Activated T-cell treated with anti-CD3 and anti-CD28 coated beads, Interleukin-2, amount 50 U/mL, for 4 hours (primary cell): ENCODE measurements around the gene AP2A2. TPM values are rescaled to one million over a fixed set of nuclear protein-coding genes. Genes with fewer than 3 reads are reported as not detected.
A peak's percentile ranks its signal among the peaks of the same experiment; 100 is the strongest.

Experiments used
- ATAC-seq, 2 donors: fragments of 200-7000 bp; cut with Tn5 transposase; one replicate each; pipeline ENCODE4 v1.10.0; 2021
- DNase-seq: peaks from one replicate; pipeline ENCODE4 v3.0.0-alpha.2; 2020
- H3K27me3 Mint-ChIP-seq: one replicate; pipeline ENCODE4 v1.8.0; 2021; ENCODE audit warnings: low read depth, mixed read lengths
- H3K36me3 Mint-ChIP-seq: one replicate; pipeline ENCODE4 v1.8.0; 2022; ENCODE audit warnings: mixed read lengths; ENCODE audit not compliant: insufficient read depth
- H3K4me1 Mint-ChIP-seq: one replicate; pipeline ENCODE4 v1.8.0; 2021; ENCODE audit warnings: low read depth, mixed read lengths
- H3K4me3 Mint-ChIP-seq: one replicate; pipeline ENCODE4 v1.8.0; 2021; ENCODE audit warnings: mild to moderate bottlenecking, moderate library complexity, mixed read lengths
- H3K9me3 Mint-ChIP-seq: one replicate; pipeline ENCODE4 v1.8.0; 2021; ENCODE audit warnings: mixed read lengths
- total RNA-seq, 3 donors: library from RNA; stranded (reverse); gene quantifications; one replicate each; pipeline ENCODE4 v1.2.1, GENCODE V29; 2021

AP2A2 gene
- 10 to 100 TPM; 30.4 to 41.7 (median 38.0) TPM for total RNA-seq

DNA sequence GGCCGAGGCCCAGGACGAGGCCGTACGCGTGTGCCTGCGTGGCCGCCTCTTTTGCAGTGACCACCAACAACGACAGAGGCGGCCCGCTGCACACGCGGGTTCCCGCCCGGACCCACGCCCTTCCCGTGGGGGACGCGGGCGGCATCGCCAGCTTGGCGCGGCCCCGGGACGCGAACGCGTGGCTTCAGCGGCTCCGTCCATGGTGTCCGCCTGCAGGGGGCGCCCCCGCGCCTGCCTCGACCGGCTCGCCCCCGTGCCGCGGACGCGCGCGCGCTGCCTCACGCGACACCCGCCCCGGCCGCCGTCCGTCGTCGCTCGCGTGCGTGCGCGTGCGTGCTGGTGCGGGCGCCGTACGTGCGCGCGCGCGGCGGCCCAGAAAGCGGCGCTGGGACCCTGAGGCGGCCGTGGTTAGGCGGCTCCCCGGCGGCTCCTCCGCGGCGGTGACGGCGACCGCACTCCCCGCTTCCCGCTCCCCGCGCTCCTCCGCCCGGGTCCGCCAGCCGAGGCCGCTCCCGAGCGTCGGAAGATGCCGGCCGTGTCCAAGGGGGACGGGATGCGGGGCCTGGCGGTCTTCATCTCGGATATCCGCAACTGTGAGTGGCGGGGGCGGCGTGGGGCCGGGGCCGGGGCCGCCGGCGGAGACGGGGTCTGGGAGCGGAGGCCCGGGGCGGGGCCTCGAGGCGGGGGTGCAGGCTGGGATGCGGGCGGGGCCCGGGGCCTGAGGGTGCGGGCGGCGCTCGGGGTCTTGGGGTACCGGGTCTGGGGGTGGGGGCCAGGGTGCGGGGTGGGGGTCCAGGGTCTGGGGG, at the start of gene AP2A2:
Gene AP2A2, plus strand, starts transcription at position 375 of the 806 bp plus-strand sequence. Its CDS starts 152 bp downstream, at position 527.
- ATAC-seq = peak; percentile 80 to 85

DNA sequence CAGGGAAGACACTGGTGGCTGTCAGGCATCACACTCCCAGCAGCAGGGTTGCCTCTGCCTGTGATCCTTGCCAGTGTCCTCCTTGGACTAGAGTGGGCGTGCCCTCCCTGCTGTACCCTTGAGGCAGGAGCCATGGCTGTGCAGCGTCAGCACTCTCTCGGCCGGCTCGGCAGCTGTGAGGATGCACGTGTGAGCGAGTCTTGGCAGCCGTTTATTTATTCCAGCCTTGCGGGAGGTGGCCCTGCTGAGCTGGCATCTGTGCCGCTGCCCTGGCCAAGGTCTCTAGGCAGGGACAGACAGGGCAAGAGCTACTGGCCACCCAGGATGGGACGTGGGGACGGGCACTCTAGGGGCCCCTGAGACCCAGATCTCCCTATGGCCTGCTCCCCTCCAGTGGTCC, 49.1 kb upstream of the AP2A2 start:
- peaks cover 30% of the 10 kb centered on the region for H3K36me3 Mint-ChIP-seq
- no peaks in the 10 kb centered on the region for H3K9me3 Mint-ChIP-seq
- DNase-seq (no peak), ATAC-seq (no peak)
- no peaks in the 10 kb centered on the region for H3K27me3 Mint-ChIP-seq
- H3K4me1 Mint-ChIP-seq = no peaks in the 10 kb centered on the region
- no peak overlapping the region for H3K4me3 Mint-ChIP-seq

More for the DNA sequence above, at the start of gene AP2A2:
- Mint-ChIP-seq H3K36me3 (no peaks in the 10 kb centered on the region), H3K27me3 (no peaks in the 10 kb centered on the region), H3K4me3 (peak within 1 kb of the TSS; percentile 84), H3K9me3 (no peaks in the 10 kb centered on the region), H3K4me1 (peaks cover 32% of the 10 kb centered on the region)
- DNase-seq = peak; percentile 91

DNA sequence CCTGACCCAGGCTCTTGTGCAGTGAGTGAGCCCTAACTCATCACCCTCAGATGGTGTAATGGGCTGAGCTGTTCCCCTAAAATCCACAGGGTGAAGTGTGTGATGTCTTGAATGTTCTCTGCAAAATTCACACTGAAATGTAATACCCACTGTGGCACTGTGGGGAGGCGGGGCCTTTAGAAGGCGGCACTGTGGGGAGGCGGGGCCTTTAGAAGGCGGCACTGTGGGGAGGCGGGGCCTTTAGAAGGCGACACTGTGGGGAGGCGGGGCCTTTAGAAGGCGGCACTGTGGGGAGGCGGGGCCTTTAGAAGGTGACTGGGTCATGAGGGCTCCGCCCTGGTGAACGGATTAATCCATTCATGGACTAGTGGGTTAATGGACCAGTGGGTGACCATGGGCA, 48.1 kb upstream of the AP2A2 start:
- H3K4me1 Mint-ChIP-seq = no peaks in the 10 kb centered on the region
- no peak overlapping the region for H3K4me3 Mint-ChIP-seq
- no peaks in the 10 kb centered on the region for H3K9me3 Mint-ChIP-seq
- peaks cover 33% of the 10 kb centered on the region for H3K36me3 Mint-ChIP-seq
- DNase-seq (no peak), ATAC-seq (peak; percentile 66 to 74)
- H3K27me3 Mint-ChIP-seq = no peaks in the 10 kb centered on the region

DNA sequence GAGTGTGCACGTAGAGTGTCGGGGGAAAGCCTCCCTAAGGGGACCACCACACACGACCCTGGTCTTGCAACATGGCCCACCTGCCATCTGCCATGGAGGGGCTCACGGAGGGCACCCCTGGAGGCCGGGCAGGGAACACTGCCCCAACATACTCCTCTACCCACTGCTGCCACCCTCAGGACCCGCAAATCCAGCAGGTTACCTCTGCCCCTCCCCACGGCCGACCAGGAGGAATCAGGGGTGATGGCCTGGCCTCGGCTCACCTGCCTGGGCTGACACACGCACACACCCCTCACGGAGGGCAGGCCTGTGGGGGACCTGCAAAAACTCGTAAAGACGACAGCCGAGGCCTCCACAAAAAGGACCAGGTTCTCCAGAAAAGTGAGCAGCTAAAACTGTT, 45.2 kb upstream of the AP2A2 start:
- Mint-ChIP-seq H3K4me1 (no peaks in the 10 kb centered on the region), H3K4me3 (no peak overlapping the region), H3K9me3 (no peaks in the 10 kb centered on the region), H3K36me3 (peaks cover 23% of the 10 kb centered on the region), H3K27me3 (no peaks in the 10 kb centered on the region)
- ATAC-seq (no peak), DNase-seq (no peak)

DNA sequence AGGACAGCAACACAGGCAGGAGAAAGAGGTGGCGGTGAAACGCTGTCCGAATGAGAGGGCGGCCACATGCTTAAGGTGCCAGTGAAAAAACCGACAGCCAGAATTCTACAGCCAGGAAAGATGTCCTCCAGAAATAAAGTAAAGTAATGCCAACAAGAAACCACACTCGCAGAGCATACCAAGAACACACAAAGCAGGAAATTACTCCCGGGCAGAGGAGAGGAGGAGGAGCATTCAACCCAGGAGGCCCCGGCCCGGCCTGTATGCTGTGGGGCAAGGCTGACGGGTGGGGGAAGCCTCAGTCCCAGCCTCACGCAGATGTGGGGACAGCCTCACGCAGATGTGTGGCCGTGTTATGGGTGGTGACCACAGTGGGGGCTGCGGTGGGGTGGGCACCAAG, 43.1 kb upstream of the AP2A2 start:
- Mint-ChIP-seq H3K4me1 (no peaks in the 10 kb centered on the region), H3K36me3 (peaks cover 25% of the 10 kb centered on the region), H3K27me3 (no peaks in the 10 kb centered on the region), H3K9me3 (no peaks in the 10 kb centered on the region), H3K4me3 (no peak overlapping the region)
- DNase-seq = no peak
- ATAC-seq = no peak

DNA sequence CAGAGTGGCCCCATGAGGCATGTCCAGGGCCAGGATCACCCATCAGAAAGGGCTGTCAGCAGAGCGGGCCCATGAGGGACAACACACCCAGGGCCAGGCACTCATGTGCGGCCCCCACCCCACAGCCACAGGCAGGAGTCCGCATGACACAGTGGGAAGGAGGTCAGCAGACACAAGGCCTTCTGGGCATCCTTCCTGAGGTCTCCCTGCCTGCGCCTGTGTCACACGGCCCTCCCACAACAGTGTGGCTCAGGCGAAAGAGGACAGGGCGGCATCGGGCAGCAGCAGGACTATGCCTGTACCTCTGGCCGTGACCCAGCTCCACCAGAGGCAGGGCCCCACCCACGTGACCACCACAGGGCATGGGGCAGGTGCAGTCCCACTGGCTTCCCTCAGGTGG, 42.1 kb upstream of the AP2A2 start:
- DNase-seq = no peak
- no peak for ATAC-seq
- peaks cover 23% of the 10 kb centered on the region for H3K36me3 Mint-ChIP-seq
- H3K4me1 Mint-ChIP-seq = no peaks in the 10 kb centered on the region
- no peaks in the 10 kb centered on the region for H3K27me3 Mint-ChIP-seq
- no peak overlapping the region for H3K4me3 Mint-ChIP-seq
- H3K9me3 Mint-ChIP-seq = no peaks in the 10 kb centered on the region

DNA sequence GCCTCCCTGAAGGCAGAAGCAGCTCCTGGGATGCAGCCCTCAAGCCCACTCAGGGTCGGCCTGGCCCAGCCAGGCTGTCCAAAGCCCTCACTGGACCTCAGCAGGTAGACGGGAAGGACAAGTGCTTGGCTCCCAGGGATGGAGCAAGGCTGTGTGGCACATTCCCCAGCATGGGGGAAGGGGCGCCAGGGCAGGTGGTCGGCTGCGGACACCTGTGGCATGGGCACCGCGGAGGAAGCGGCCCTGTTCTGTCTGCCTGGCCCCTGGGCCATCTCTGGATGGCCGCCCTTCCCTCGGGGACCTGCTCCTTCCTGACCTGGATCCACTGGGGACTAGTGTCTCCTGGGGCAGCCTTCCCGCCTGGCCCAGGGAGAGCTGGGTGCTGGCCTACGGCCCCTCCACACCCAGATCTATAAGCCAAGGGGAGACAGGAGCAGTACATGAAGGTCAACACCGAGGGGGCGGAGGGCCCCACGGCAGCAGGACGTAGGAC, 41.0 kb upstream of the AP2A2 start:
- no peaks in the 10 kb centered on the region for H3K27me3 Mint-ChIP-seq
- no peak overlapping the region for H3K4me3 Mint-ChIP-seq
- peaks cover 18% of the 10 kb centered on the region for H3K36me3 Mint-ChIP-seq
- no peaks in the 10 kb centered on the region for H3K9me3 Mint-ChIP-seq
- no peak for DNase-seq
- ATAC-seq = no peak
- H3K4me1 Mint-ChIP-seq = no peaks in the 10 kb centered on the region

DNA sequence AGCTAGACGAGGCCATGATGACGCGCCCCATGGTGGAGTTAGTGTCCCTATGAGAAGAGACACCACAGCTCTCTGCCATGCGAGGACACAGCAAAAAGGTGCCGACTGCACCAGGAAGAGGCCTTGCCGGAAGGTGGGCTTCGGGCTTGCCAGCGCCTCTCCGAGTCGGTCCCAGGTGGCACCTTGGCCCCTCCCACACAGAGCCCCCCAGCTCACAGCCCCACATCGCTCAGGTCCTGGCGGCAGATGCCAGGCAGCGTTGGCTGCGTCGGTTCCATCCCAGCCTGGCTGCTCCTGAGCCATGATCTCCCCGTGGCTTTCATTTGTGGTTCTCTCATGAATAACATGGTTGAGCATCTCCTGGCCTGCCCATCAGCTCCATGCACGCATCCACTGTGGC, 39.1 kb upstream of the AP2A2 start:
- Mint-ChIP-seq H3K4me1 (no peaks in the 10 kb centered on the region), H3K27me3 (no peaks in the 10 kb centered on the region), H3K36me3 (peaks cover 11% of the 10 kb centered on the region), H3K4me3 (no peak overlapping the region), H3K9me3 (no peaks in the 10 kb centered on the region)
- ATAC-seq (no peak), DNase-seq (no peak)

DNA sequence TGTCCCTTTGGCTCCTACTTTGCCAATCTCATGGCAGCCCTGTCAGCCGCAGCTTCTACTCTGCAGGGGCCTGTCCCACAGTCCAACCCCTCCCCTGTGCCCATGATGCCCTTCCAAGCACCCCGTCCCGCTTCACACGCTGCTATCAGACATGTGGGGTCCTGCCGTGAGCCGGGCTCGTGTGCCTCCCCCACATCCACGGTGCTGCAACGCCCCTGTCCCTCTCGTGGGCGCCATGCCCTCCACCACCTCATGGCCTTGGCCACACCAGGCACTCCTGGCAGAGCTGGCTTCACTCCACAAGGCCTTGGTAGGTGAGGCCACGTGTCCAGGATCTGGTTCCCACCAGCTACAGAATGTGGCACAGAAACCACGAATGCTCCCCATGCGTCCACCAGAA, 38.1 kb upstream of the AP2A2 start:
- no peaks in the 10 kb centered on the region for H3K9me3 Mint-ChIP-seq
- no peak for DNase-seq
- H3K36me3 Mint-ChIP-seq = peaks cover 9% of the 10 kb centered on the region
- no peaks in the 10 kb centered on the region for H3K4me1 Mint-ChIP-seq
- no peak overlapping the region for H3K4me3 Mint-ChIP-seq
- no peak for ATAC-seq
- no peaks in the 10 kb centered on the region for H3K27me3 Mint-ChIP-seq

DNA sequence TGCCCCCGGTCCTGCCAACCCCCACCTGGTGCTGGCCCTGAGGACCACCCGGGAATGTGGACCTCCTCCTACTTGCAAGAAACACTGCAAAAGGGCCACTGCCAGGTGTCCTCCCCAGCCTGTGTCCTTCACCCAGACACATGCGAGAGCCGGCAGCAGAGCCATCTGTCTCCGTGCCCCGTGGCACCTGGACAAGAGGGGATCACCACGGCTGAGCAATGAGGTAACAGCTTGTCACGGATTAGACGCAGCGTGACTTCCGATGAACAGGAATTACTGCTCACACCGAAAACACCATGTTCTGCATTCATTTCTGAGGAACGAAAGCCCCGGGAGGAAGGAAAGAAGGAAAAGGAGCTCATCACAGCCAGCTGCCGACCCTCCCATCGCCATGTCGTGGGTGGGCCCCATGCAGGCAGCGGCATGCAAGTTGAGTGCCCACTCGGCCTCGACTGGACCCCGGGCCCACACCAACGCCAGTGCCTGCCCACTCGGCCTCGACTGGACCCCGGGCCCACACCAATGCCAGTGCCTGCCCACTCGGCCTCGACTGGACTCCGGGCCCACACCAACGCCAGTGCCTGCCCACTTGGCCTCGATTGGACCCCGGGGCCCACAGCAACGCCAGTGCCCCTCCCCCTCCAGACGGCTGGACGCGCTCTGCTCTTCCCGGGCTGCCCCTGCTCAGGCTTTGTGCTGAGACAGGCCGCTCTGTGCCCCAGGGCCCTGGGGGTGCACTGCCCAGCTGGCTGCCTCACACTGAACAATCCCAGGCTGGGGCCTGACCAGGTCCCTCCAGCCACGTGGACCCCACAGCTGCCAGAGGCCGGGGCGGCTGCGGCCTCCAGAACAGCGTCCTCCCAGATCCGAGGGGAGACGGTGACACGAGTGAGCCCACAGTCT, 37.1 kb upstream of the AP2A2 start:
- Mint-ChIP-seq H3K4me1 (no peaks in the 10 kb centered on the region), H3K27me3 (no peaks in the 10 kb centered on the region), H3K9me3 (no peaks in the 10 kb centered on the region), H3K4me3 (no peak overlapping the region), H3K36me3 (peaks cover 9% of the 10 kb centered on the region)
- DNase-seq (no peak), ATAC-seq (no peak)

DNA sequence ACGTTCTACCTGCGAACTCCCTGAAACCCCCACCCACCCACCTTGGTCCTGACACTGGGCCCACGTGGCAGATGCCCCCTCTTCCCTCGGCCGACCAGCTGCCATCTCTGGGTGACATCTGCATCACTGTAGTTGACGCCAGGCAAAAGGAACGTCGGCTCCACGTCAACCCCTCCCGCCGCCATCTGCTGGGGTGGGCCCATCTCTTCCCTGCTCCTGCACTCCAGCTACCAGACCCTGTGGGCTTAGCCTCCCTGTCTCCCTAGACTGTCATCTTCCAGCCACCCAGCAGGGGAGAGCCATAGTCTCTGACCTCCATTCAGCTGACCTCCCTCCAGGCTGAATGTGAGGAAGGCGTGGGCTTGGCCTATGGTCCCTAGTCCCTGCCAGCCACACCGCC, 36.4 kb upstream of the AP2A2 start:
- Mint-ChIP-seq H3K9me3 (no peaks in the 10 kb centered on the region), H3K4me3 (no peak overlapping the region), H3K36me3 (peaks cover 9% of the 10 kb centered on the region), H3K27me3 (no peaks in the 10 kb centered on the region), H3K4me1 (no peaks in the 10 kb centered on the region)
- ATAC-seq = no peak
- no peak for DNase-seq

DNA sequence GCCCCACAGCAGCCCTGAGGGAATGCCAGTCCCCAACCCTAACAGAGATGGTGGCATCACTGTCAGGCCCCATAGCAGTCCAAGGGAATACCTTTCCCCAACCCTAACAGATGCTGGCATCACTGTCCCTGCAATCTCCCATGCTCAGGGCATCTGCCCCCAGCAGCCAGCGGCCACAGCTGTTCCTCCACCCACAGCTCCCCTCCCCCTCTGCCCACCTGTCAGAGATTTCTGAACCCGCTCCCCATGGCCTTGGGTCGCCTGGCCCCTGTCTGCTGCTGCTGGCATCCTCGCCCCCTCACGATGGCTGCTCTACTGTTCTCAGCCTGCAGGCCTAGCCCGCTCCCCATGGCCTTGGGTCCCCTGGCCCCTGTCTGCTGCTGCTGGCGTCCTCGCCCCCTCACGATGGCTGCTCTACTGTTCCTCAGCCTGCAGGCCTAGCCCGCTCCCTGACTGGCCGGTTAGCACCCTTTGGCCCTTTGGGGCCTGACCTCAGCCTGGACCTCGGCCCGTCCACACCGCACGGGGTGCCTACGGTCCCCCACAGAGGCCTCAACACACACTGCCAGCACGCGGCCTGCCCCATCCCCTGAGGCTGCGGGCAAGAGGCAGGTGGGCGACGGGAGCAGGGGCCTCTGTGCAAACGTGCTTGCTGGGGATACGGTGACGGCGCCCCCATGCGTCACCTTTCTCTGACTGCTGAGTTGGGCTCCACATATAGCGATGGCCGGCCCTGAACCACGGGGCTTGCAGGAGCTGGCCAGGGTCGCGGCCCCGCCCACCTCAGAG, 35.8 kb upstream of the AP2A2 start:
- Mint-ChIP-seq H3K36me3 (peaks cover 9% of the 10 kb centered on the region), H3K4me1 (no peaks in the 10 kb centered on the region), H3K9me3 (no peaks in the 10 kb centered on the region), H3K4me3 (no peak overlapping the region), H3K27me3 (no peaks in the 10 kb centered on the region)
- ATAC-seq (no peak), DNase-seq (no peak)

DNA sequence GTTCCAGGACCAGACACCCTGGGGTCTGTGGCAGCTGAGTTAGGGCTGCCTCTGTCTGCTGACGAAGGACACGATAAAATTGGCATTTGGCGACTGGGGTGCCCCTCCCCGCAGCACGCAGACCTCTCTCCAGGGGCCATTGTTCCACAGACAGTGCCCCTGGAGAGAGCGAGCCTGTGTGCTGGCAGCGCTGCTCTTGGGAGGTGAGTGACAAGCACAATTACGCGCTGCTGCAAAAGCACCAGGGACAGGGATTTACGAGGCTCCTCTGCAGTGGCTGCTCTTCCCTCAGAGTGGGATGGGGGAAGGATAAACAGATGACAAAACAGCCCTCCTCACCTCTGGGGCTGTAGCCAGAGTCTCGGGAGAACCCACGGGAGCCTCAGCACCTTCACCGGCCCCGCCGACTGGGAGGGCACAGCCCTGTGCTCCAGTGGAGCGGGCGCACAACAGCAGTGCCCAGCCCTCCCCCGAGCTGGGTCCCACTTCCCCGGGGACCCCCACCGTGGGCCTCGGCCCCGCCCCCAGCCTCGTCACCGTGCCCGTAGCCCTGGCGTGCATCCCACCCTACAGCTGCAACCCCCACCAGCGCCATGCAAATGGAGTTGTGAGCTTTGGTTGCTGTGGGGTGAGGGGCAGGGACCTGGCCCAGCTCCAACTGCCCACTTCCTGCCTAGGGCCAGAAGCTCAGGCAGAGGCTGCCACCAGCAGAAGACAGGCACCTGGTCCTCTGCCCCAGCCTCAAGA, 34.7 kb upstream of the AP2A2 start:
- no peak overlapping the region for H3K4me3 Mint-ChIP-seq
- H3K9me3 Mint-ChIP-seq = no peaks in the 10 kb centered on the region
- no peak for DNase-seq
- peaks cover 9% of the 10 kb centered on the region for H3K36me3 Mint-ChIP-seq
- H3K27me3 Mint-ChIP-seq = no peaks in the 10 kb centered on the region
- no peak for ATAC-seq
- no peaks in the 10 kb centered on the region for H3K4me1 Mint-ChIP-seq
